HG02973 (cell line): ENCODE results near the gene PRDM8.
A peak's percentile ranks its signal among the peaks of the same experiment; 100 is the strongest.

Experiments used
- ATAC-seq: cut with Tn5 transposase; IDR thresholded peaks from one replicate; pipeline ENCODE4 v1.9.1; 2021; ENCODE audit warnings: moderate library complexity; ENCODE audit not compliant: unreplicated experiment

Gene PRDM8

DNA sequence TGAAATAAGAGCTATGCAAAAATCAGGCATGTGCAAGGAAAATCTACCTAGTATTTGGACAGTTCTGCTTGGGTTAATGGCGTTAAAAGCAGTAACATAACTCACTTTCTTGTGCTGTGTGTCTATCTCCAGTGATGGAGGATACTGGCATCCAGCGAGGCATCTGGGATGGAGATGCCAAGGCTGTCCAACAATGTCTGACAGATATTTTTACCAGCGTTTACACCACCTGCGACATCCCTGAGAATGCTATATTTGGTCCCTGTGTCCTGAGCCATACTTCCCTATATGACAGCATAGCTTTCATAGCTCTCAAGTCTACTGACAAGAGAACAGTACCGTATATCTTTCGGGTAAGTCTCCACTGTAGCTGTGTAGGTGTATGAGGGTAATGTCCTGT, 2.6 kb downstream of the PRDM8 start:
- no peak for ATAC-seq

DNA sequence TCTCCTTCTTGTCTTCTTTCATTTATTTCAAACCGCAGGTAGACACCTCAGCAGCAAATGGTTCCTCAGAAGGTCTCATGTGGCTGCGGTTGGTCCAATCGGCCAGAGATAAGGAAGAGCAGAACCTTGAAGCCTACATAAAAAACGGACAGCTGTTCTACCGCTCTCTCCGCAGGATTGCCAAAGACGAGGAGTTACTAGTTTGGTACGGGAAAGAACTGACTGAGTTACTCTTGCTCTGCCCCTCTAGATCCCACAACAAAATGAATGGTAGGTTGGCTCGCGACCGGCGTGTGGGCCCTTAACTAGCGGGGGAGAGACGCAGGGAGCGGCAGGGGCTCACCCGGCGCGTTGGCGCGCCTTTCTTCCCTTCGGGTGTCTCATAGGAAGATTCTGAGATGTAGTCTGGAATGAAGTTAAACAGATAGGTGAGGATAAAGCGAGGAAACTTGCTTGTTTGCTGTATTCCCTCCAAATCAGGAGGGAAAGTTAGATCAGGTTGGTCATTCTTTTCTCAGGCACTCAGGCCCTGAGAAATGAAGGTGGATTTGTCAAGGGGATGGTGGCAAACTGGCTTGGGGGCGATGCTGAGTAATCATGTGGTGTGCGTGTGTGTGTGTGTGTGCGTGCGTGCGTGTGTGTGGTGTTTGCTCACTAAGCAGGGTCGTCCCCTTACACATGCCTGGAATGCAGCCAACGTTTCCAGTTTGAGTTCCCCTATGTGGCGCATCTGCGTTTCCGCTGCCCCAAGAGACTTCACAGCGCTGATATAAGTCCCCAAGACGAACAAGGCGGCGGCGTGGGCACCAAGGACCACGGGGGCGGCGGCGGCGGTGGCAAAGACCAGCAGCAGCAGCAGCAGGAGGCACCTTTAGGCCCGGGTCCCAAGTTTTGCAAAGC, 4.2 kb downstream of the PRDM8 start:
- peak; percentile 23 for ATAC-seq

DNA sequence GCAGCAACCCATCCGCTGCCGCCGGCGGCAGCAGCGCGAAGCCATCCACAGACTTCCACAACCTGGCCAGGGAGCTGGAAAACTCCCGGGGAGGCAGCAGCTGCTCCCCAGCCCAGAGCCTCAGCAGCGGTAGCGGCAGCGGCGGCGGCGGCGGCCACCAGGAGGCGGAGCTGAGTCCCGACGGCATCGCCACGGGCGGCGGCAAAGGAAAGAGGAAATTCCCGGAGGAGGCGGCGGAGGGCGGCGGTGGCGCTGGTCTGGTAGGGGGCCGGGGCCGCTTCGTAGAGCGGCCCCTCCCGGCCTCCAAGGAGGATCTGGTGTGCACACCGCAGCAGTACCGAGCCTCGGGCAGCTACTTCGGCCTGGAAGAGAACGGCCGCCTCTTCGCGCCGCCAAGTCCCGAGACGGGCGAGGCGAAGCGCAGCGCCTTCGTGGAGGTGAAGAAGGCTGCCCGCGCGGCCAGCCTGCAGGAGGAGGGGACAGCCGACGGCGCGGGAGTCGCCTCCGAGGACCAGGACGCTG, 4.9 kb downstream of the PRDM8 start:
- peak; percentile 77 for ATAC-seq

DNA sequence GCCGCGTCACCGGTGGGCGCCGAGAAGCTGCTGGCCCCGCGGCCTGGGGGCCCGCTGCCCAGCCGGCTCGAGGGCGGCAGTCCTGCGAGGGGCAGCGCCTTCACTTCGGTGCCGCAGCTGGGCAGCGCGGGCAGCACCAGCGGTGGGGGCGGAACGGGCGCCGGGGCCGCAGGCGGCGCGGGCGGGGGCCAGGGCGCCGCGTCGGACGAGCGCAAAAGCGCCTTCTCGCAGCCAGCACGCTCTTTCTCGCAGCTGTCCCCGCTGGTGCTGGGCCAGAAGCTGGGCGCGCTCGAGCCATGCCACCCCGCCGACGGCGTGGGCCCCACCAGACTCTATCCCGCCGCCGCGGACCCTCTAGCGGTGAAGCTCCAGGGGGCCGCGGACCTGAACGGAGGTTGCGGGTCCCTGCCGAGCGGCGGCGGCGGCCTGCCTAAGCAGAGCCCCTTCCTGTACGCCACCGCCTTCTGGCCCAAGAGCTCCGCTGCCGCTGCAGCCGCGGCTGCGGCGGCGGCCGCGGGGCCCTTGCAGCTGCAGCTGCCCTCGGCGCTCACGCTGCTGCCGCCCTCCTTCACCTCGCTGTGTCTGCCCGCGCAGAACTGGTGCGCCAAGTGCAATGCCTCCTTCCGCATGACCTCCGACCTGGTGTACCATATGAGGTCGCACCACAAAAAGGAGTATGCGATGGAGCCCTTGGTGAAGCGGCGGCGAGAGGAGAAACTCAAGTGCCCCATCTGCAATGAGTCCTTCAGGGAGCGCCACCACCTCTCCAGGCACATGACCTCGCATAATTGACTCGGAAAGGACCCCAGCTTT, 5.6 kb downstream of the PRDM8 start:
- peak; percentile 43 for ATAC-seq

DNA sequence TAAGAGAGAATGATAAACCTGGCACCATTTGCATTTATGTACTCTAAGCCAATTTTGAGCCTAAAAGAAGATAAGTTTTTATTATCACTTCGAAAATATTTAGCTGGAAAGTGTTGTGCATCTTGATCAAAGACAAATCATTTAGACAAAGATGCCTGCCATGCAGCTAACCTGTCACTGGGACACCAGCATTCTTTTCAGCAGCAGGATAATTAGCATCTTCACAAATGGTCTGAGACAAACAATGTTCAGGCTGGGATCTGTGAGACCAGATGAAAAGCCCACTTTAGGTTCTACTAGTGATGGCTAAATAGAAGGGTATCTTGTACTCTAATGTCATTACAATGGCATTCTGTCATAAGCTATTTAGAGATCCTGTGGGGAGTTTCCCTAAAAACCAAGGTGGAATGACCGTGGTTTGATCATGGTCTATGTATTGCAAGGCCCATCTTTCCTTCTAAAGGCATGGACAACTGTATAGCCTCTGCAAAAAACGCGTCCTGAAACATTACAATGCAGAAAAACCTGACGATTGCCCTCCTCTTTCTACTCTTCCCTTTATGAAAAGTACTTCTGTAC, 7.2 kb downstream of the PRDM8 start:
- ATAC-seq = no peak

DNA sequence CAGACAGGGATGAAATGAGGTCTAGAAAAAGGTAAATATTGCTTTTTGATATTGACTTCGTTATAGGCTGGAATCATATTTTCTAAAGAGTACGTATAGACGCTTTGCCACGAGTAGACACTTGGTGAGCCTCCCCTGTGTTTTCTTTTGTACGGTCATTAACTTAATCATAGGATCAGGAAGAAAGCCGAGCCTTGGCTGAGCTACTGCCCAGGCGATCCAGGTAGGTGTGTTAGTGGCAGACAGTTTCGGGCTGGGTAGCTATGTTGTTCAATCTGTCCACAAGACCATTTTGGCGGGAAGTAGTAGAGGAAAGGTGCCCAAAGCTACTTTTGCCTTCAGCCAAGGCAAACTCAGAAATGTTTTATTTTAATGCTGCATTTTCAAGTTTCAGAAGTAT, 8.8 kb downstream of the PRDM8 start:
- no peak for ATAC-seq

DNA sequence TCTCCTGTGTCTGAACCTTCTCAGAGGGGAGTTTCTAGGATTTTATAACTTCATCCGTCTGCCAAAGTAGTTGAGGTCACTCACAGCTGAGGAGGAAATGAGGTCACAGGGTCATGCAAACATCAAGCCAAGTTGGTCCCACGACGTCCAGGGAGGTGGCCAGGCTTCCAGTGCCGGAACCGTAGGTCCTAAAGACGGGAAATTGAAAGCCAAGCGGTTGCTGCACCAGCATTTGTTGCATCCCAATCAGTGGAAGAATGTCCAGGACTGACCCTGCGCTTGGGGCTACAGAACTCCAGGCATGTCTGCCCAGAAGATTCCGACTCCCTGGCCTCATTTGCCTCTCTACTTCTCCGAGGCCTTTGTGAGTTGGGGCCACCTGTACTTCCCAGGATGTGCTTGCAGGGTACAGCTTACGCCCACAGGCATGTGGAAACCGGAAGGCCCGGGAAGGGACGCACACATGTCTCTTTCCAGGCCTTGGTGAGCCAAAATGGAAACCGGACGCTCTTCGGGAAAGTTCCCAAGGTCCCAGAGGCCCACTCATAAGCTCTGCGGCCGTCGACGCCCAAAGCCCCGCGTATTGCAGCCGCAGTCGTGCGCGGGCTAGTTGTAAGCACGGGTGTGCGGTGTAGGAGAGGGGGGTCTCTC, 9.3 kb downstream of the PRDM8 start:
- ATAC-seq = no peak

DNA sequence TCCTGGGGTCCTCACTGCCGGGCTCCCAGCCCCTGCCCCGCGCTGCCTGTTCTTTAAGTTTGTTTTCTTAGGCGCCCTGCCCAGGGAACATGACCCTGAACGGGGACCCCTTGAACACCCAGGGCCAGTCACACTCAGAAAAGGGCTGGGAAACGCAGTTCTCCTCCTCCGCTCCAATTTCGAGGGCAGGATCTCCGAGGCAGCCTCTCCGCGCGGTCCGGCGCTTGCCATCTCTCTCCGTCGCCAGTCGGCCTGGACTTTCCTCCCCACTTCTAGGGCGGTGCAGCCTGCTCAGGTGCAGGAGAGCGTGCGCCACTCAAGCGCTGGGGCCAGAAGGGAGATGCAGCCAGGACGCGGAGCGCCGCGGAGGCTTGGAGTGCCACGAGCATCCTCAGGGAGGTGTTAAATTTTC, 9.9 kb downstream of the PRDM8 start:
- no peak for ATAC-seq

DNA sequence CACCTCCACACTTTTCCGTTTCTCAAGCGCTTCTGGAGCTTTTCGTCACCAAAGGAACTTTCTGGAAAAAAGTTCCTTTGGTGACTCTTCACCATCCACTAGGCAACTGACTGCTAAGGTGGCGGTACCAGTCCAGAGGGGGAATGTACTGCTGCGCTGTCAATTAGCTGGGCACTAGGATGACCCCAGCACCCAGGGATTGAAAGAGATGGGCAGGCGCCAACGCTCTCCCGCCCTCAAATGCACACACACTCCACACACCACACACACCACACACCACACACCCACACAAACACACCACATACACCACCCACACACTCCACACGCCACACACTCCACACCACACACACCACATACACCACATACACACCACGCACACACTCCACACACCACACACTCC, 10.4 kb downstream of the PRDM8 start:
- ATAC-seq = no peak

DNA sequence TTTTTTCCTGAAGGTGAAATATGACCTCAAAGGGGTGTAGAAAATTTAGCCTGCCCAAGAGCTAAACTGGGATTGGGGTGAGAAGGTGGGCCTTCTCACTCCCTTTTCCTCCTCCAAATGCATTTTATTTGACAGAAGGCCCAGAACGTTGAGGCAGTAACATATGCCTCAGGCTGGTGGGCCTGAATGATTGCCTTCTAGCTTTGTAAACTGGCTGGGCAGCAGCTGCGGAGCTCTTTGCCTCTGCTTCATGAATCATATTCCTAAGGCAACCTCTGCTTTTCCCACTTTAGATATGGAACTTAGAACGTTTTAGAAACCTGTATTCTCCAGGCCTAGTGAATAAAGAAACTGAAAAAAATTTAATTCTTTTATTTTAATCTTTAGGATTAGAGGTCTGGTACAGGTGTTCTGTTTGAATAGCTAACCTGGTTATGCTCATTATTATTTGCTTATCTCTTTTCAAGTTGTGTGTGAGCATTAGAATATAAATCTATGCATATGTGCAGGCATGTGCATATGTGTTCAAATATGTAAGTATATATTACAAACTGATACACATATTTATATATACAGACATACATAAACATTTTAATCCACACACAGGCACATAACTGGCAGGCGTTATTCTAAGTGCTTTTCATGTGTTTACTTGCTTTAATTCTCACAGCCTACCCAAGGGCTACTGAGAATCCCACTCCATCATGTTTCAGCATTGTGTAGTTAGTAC, 11.5 kb downstream of the PRDM8 start:
- ATAC-seq = no peak

DNA sequence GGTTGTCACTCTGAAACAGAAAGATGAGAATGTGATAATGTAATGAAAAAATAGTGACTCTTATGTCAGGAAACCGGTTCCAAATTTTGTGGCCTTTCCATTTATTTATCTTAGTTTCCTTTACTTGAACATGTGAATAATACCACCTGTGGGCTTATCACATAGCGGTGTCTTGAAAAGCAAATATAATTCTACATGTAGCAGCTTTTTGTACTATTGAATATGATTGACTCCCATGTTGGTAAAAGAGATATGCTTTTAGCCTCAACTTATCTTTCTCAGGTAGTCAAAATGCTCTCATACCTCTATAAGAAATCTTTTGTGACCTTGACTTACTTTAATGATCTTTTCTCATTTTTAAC, 12.0 kb downstream of the PRDM8 start:
- no peak for ATAC-seq

DNA sequence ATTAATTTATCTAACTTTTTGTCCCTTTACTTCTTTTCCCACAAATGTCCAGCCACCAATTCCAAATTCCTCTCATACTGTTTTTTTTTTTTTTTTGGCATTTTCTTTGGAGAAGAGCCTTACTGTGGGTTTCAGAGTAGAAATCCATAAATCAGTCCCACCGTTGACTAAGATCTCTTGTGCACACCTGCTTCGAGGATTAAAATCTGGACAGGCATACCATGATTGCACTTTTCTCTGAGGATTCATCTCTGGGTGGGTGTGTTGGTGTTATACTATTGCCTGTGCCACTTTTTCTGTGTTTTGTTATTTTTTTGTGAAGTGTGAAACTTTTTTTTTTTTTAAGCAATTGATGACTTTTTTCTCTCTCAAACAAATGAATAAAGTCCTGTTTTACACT, 13.2 kb downstream of the PRDM8 start:
- no peak for ATAC-seq

DNA sequence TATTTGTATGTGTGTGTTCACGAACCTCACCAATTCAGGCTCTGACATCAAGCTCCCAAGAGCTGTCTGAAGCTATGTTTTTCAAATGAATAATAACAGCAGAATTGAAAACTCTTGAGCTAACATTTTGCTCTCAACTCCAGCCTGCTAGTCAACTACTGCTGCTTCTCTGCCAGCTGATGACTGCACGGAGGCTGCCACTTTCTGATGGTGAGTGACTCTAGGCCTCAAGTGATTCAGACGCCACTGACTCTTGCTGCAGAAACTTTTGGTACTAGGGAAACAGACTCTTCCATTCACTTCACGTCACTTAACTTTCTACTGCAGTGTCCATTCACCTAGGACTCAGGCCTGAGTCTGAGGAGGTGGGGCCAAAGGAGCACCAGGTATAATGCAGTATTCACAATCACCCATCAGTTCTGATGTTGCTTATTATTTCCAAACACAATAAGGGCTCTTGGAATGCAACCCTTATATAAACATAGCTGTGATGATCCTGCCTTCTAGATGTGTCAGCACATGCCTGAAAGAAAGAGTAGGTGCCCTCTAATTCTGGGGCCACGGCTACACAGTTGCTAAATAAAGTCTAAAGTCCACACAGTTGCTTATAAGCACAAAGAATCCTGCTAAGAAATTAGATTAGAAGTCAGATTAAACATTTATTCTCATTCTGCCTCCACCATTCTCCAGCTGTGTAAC, 16.0 kb downstream of the PRDM8 start:
- ATAC-seq = no peak

DNA sequence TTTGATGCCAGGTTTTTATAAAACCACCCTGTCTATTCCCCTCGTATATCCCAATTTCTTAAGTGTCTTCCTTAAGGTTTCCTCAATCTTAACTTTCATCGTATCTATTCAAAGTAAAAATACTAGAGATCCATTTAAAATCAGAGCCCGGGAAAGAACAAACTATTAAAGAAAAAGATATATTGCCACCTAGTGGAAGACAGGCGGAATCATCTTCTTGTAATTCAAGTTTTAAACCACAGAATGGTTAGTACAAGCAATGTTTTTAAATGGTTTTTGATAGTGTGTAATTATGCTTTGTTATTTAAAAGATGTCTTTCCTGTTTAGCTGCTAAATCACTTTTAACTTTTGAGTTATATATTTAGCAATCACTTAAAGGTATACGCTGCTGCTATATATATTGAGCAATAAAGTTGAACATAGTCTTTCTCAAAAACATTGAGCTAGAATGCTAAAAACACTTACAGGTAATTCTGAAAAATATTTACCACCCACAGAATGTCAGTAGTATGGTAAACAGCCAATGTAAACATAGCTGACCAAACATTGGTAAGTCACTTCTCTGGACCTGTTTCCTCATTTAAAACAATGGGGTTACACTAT, 18.2 kb downstream of the PRDM8 start:
- ATAC-seq = no peak

DNA sequence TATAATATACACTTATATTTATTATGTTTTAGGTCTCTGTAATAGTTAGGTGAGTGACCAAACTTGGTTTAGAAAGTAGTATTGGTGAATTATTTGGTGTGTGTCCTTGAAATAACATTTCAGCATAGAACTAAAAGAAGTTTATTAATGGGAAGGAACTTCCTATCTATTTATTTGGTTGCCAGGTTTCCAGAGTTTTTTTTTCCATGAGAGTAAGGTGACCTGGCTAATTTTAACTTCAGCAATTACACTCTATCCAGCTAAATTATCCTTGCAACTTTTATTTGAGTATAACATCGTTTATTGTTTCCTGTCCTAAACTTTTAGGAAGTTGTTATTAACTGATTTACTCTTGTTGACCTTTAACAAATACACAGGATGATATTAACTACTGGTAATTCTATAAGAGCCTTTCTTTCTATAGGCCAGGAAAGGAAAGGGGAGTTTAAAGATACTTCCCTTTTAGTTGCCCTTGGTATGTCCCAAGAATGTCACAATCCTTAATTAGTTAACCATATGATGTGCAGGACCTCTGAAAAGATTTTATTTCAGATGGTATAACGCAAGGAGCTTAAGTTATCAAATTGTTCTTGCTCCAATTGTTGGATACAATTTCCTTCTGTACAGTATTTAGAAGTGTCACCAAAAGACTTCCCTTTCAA, 18.9 kb downstream of the PRDM8 start:
- ATAC-seq = no peak

DNA sequence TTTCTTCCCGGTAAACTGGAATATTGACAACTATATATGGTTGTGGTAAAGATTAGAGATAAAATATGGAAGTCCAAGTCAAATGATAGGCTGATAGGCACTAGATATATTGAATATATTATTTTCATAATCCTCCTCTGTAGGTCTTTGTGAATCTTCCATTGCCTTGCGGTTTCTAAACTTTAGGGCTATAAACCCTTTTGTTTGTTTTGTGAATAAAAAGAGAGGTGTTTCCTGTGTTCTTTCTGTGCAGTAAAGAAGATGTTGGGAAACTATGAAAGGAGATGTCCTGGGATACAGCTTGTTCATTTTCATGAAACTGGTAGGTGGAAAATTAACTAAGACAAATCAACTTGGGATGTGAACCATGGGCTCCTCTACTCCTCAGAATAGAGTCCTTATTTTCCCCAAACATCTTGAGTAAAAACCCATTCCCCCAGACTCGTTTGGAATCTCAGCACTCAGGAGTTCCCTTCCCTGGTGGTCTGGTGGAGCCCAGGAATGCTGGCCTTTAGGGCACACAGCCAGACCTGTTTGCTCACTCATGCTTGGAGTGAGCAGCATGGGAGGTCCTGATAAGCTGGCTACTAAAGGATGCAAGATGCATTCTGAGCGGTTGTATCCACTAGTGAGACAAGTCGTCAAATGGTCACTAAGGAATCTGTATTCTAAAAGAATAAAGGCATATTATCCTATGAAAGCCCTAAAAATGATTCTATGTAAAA, 22.2 kb downstream of the PRDM8 start:
- no peak for ATAC-seq

DNA sequence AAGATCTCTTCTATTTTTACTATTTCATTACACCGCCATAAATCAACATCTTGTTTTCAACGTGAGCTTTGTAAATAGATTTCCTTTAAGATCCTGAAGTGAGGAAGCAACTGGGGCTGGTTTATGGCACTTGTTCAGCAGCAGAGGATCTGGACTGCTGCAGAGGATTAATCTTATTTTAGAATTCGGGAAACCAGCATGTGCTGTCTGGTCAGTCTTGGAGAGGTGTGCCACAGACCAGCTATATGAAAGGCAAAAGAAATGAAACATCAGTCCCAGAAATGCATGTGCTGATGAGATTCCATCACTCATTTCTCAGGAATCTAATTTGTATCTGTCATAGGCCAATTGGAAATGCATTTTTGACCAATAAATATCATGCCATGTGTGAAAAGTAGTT, 23.4 kb downstream of the PRDM8 start:
- no peak for ATAC-seq

DNA sequence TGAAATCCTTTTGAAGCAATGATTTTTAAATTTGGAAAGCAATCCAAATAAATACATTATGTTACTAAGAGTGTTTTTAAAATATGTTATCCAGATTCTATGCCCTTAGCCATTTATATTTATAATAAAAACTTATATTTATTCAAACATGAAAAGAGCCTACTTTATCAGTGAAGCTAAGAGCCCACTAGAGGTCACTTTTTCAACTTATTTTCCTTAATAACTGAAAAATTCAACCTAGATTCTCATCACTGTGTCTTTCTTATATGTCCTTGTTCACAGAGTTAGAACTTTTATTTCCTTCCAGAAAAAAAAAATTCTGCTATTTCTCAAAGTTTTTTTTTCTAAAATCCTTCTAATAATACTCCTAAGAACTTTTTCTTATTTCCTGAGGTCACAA, 23.9 kb downstream of the PRDM8 start:
- ATAC-seq = no peak
